Gastroesophageal sphincter (tissue), 4 donors: ENCODE results near the gene TCEAL4. TPM values are rescaled to one million over a fixed set of nuclear protein-coding genes. Genes with fewer than 3 reads are reported as not detected.
"Not testable (repeated sequence)": the region's sequence is repeated elsewhere in the genome, so short reads cannot be mapped to it uniquely, and the experiment has no call there.

Source experiments
- ATAC-seq: fragments of 150-250 bp; one replicate; pipeline ENCODE4 v1.9.1; 2016; ENCODE audit warnings: mild to moderate bottlenecking, moderate library complexity
- H3K27ac ChIP-seq, 4 donors: fragments of 200-600 bp; sonication (generic) in 3 of 4; 1 replicate in 3 of 4; 2 replicates in 1 of 4; pipeline ENCODE4 v1.5.1; 2016 to 2019
- H3K27me3 ChIP-seq: fragments of 200-600 bp; sonication (generic); one replicate; pipeline ENCODE4 v1.5.1; 2019
- H3K36me3 ChIP-seq, 2 donors: fragments of 200-600 bp; sonication (generic); one replicate each; pipeline ENCODE4 v1.5.1; 2019; ENCODE audit warnings: control low read depth in 1 of 2
- H3K4me1 ChIP-seq, 3 donors: fragments of 200-600 bp; sonication (generic); 1 replicate in 2 of 3; 2 replicates in 1 of 3; pipeline ENCODE4 v1.5.1; 2016 to 2019; ENCODE audit warnings: control low read depth in 2 of 3
- H3K4me3 ChIP-seq, 2 donors: fragments of 200-600 bp; sonication (generic); one replicate each; pipeline ENCODE4 v1.5.1; 2019; ENCODE audit warnings: mild to moderate bottlenecking in 1 of 2, moderate library complexity in 1 of 2
- H3K9me3 ChIP-seq, 3 donors: fragments of 200-600 bp; sonication (generic); one replicate each; pipeline ENCODE4 v1.5.1; 2017 to 2019; ENCODE audit warnings: control low read depth in 2 of 3
- CTCF ChIP-seq, 4 experiments: fragments of 200-600 bp in 2 of 4; fragments of 450-650 bp in 2 of 4; sonication (generic) in 1 of 4; IDR thresholded peaks; one replicate each; pipeline ENCODE4 v1.5.1; 2017 to 2019; ENCODE audit warnings: antibody characterized with exemption in 4 of 4, mild to moderate bottlenecking in 2 of 4, moderate library complexity in 2 of 4
- EP300 ChIP-seq: sonication (generic); formaldehyde crosslinking; IDR thresholded peaks from one replicate; pipeline ENCODE4 v1.6.1; 2017; ENCODE audit warnings: antibody characterized with exemption, mild to moderate bottlenecking
- POLR2A ChIP-seq, 2 donors: fragments of 450-650 bp; IDR thresholded peaks; one replicate each; pipeline ENCODE4 v1.6.1; 2017; ENCODE audit warnings: antibody characterized with exemption in 2 of 2, mild to moderate bottlenecking in 2 of 2, moderate library complexity in 1 of 2
- POLR2AphosphoS5 ChIP-seq: sonication (generic); formaldehyde crosslinking; IDR thresholded peaks from one replicate; pipeline ENCODE4 v1.6.1; 2017; ENCODE audit warnings: antibody characterized with exemption
- WGBS, 2 donors: methylation state at CpG; one replicate each; pipeline ENCODE4 v1.1.5; 2018; ENCODE audit warnings: low coverage in 1 of 2; 5-methylcytosine and 5-hydroxymethylcytosine counted together
- total RNA-seq, 4 donors: library from RNA; depleted of rRNA; stranded (reverse); fragments of >200 nt; gene quantifications; one replicate each; pipeline ENCODE4 v1.1.0, GENCODE V29; 2016

TCEAL4 gene
- total RNA-seq, 4 donors from 2014 or later: 424 to 874 (median 497) TPM

GRCh38 chrX:103586659-103587058 lies 1.3 kb downstream of the TCEAL4 start:
- H3K9me3 ChIP-seq: no peaks in the 10 kb centered on the region
- 29 to 33% methylated on average over 3 of the region's 4 CpGs for WGBS, 2 donors
- TF ChIP-seq POLR2AphosphoS5 (no peak), EP300 (no peak), CTCF (IDR thresholded peaks at IDR 0.05) (no peak), POLR2A (IDR thresholded peaks at IDR 0.05) (no peak)

GRCh38 chrX:103592295-103592694 lies 7.0 kb downstream of the TCEAL4 start:
- not testable (repeated sequence) for H3K27ac ChIP-seq, H3K9me3 ChIP-seq, H3K27me3 ChIP-seq, H3K36me3 ChIP-seq, H3K4me1 ChIP-seq, ATAC-seq, H3K4me3 ChIP-seq
- WGBS, 2 donors: 67 to 80% methylated on average over 1 of the region's 1 CpG

More at GRCh38 chrX:103586659-103587058, 1.3 kb downstream of the TCEAL4 start:
- Histone ChIP-seq H3K27me3 (no peaks in the 10 kb centered on the region), H3K36me3 (no peaks in the 10 kb centered on the region), H3K27ac (peak overlapping the region; percentile 86 to 99 (median 90)), H3K4me3 (peak overlapping the region; percentile 70 to 100), H3K4me1 (peaks cover 0 to 22% (median 0%) of the 10 kb centered on the region in 3 donors)
- ATAC-seq: no peak

GRCh38 chrX:103595202-103595601 lies 9.9 kb downstream of the TCEAL4 start:
- not testable (repeated sequence) for H3K9me3 ChIP-seq, H3K27ac ChIP-seq
- 97 to 100% methylated on average over 1 to 5 of the region's 6 CpGs for WGBS, 2 donors

GRCh38 chrX:103607364-103608305 lies 22.3 kb downstream of the TCEAL4 start, which contains the start of gene TCEAL3:
Gene TCEAL3 (plus strand): TSS chrX:103607963. CDS start chrX:103609065, 1,102 bp downstream.
- H3K27me3 ChIP-seq: no peaks in the 10 kb centered on the region
- peaks cover 0 to 5% of the 10 kb centered on the region in 2 donors for H3K36me3 ChIP-seq
- peak within 1 kb of the TSS; percentile 78 to 91 for H3K4me3 ChIP-seq
- peak within 1 kb of the TSS; percentile 82 to 95 (median 92) for H3K27ac ChIP-seq
- H3K4me1 ChIP-seq: peaks cover 0 to 12% (median 0%) of the 10 kb centered on the region in 3 donors
- no peaks in the 10 kb centered on the region for H3K9me3 ChIP-seq
- peak; percentile 91 for ATAC-seq
- TF ChIP-seq EP300 (no peak), POLR2A (IDR thresholded peaks at IDR 0.05) (peak; percentile 66 to 76), CTCF (IDR thresholded peaks at IDR 0.05) (no peak), POLR2AphosphoS5 (peak; percentile 78)
- 12% methylated on average over 15 of the region's 59 CpGs; no CpG with 5 or more reads in 1 of the 2 donors for WGBS, 2 donors

More at GRCh38 chrX:103595202-103595601, 9.9 kb downstream of the TCEAL4 start:
- ATAC-seq, H3K36me3 ChIP-seq, H3K27me3 ChIP-seq, H3K4me3 ChIP-seq, H3K4me1 ChIP-seq: not testable (repeated sequence)

- no peaks in the 10 kb centered on the region for H3K36me3 ChIP-seq
- ATAC-seq: peak; percentile 38
- 25% methylated on average over 12 of the region's 21 CpGs; no CpG with 5 or more reads in 1 of the 2 donors for WGBS, 2 donors
Observed at GRCh38 chrX:103608306-103608963, 23.1 kb downstream of the TCEAL4 start.

More at GRCh38 chrX:103608306-103608963, 23.1 kb downstream of the TCEAL4 start:
- H3K4me1 ChIP-seq: peaks cover 0 to 12% (median 0%) of the 10 kb centered on the region in 3 donors
- H3K9me3 ChIP-seq: no peaks in the 10 kb centered on the region
- H3K27ac ChIP-seq: peak overlapping the region; percentile 82 to 95 (median 92)
- peak overlapping the region; percentile 78 to 91 for H3K4me3 ChIP-seq
- TF ChIP-seq POLR2AphosphoS5 (no peak), CTCF (IDR thresholded peaks at IDR 0.05) (no peak), EP300 (no peak), POLR2A (IDR thresholded peaks at IDR 0.05) (no peak)
- no peaks in the 10 kb centered on the region for H3K27me3 ChIP-seq
